ENCODE results near the gene EXOSC6.
"Not testable (repeated sequence)": the region's sequence is repeated elsewhere in the genome, so short reads cannot be mapped to it uniquely, and the experiment has no call there.

Gene EXOSC6

GRCh38 chr16:70197611-70198010, 54.1 kb downstream of the EXOSC6 start:
- not testable (repeated sequence) for DNase-seq
